Fibroblast of lung (primary cell): ENCODE data around the gene ULK2. TPM values are rescaled to one million over a fixed set of nuclear protein-coding genes. Genes with fewer than 3 reads are reported as not detected.

Experiments used
- DNase-seq, 2 donors: peaks; one replicate each; pipeline versions ENCODE4 v3.0.0 to v3.0.0-alpha.2; 2010; ENCODE audit warnings: low read depth in 2 of 2
- H2AFZ ChIP-seq: 2 replicates; pipeline ENCODE4 v1.5.1; 2012; ENCODE audit warnings: low read length, control low read depth, inconsistent platforms
- H3K27ac ChIP-seq: 2 replicates; pipeline ENCODE4 v1.5.1; 2011; ENCODE audit warnings: low read length, control low read depth; ENCODE audit not compliant: insufficient read depth
- H3K27me3 ChIP-seq: 2 replicates; pipeline ENCODE4 v1.5.1; 2011; ENCODE audit warnings: mild to moderate bottlenecking, low read length; ENCODE audit not compliant: control insufficient read depth, insufficient read depth
- H3K36me3 ChIP-seq: 2 replicates; pipeline ENCODE4 v1.5.1; 2011; ENCODE audit warnings: low read length; ENCODE audit not compliant: control insufficient read depth, insufficient read depth
- H3K4me1 ChIP-seq: 2 replicates; pipeline ENCODE4 v1.5.1; 2011; ENCODE audit warnings: low read length; ENCODE audit not compliant: control insufficient read depth, insufficient read depth; ENCODE audit errors: extremely low read depth
- H3K4me2 ChIP-seq: 2 replicates; pipeline ENCODE4 v1.5.1; 2011; ENCODE audit warnings: low read length, control low read depth; ENCODE audit not compliant: insufficient read depth; ENCODE audit errors: extremely low read depth
- H3K4me3 ChIP-seq, 4 experiments: fragments of 200-600 bp in 1 of 4; sonication (generic) in 1 of 4; replicated peaks in 1 of 4; 2 replicates each; pipeline ENCODE4 v1.5.1; 2011 to 2016; ENCODE audit warnings: low read length in 4 of 4, low read depth in 3 of 4, mild to moderate bottlenecking in 3 of 4, control low read depth in 2 of 4, inconsistent platforms in 1 of 4, mixed read lengths in 1 of 4; ENCODE audit not compliant: insufficient read depth in 1 of 4; ENCODE audit errors: control extremely low read depth in 1 of 4
- H3K79me2 ChIP-seq: 2 replicates; pipeline ENCODE4 v1.5.1; 2012; ENCODE audit warnings: mild to moderate bottlenecking, low read length, inconsistent platforms; ENCODE audit not compliant: control insufficient read depth, insufficient read depth
- H3K9ac ChIP-seq: 2 replicates; pipeline ENCODE4 v1.5.1; 2011; ENCODE audit warnings: mild to moderate bottlenecking, low read length, control low read depth; ENCODE audit not compliant: insufficient read depth
- H3K9me3 ChIP-seq: 2 replicates; pipeline ENCODE4 v1.5.1; 2012; ENCODE audit warnings: low read depth, low read length; ENCODE audit not compliant: control insufficient read depth, insufficient read depth
- H4K20me1 ChIP-seq: 2 replicates; pipeline ENCODE4 v1.5.1; 2011; ENCODE audit warnings: low read length; ENCODE audit not compliant: control insufficient read depth, insufficient read depth; ENCODE audit errors: extremely low read depth
- EZH2 ChIP-seq: IDR thresholded peaks from 2 replicates; pipeline ENCODE4 v1.5.1; 2012; ENCODE audit warnings: low read length, control low read depth, mild to moderate bottlenecking; ENCODE audit errors: missing control alignments
- polyA plus RNA-seq, 2 donors: library from polyadenylated mRNA; depleted of rRNA in 1 of 2; stranded (reverse) in 1 of 2; unstranded in 1 of 2; fragments of >200 nt; gene quantifications; 2 replicates each; pipeline ENCODE4 v1.2.1, GENCODE V29; 2011 to 2012; ENCODE audit warnings: missing spikeins in 1 of 2
- total RNA-seq: library from RNA; depleted of rRNA; stranded (reverse); fragments of >200 nt; gene quantifications from 2 replicates; pipeline ENCODE4 v1.2.1, GENCODE V29; 2014
- TF ChIP-seq, protein P1 (sequence below), 2 donors: IDR thresholded peaks in 1 of 2; conservative IDR thresholded peaks in 1 of 2; 1 replicate in 1 of 2; 2 replicates in 1 of 2; pipeline ENCODE4 v1.5.1; 2011 to 2012; ENCODE audit warnings: low read length in 2 of 2, control low read depth in 1 of 2, inconsistent platforms in 1 of 2, low read depth in 1 of 2, mild to moderate bottlenecking in 1 of 2

The ULK2 gene
- total and polyA plus RNA-seq, 2 donors (not counting 1 experiment from before 2014, with no cell fraction given) = 20.0 to 46.1 TPM

DNA sequence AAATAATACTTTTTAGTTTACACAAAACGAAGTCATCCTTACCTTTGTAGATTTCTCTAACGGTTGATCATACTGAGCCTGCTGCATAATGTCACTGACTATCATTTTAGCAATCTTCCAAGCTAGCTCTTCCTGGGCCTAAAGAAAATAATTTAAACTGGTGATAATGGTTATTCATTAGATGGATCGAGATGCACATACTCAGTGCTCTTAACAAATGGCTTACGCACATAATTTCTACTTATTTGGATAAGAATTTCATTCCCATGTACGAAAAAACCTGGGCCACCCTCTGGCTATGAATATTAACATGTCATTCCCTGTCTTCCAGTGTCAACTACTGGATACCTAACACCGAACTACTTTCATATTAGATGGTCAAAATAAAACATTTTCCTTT lies 41.4 kb upstream of the ULK2 start:
- H3K36me3 ChIP-seq = peaks cover 3% of the 10 kb centered on the region
- no peak overlapping the region for H3K9ac ChIP-seq
- no peaks in the 10 kb centered on the region for H3K9me3 ChIP-seq
- no peaks in the 10 kb centered on the region for H3K79me2 ChIP-seq
- H4K20me1 ChIP-seq = no peaks in the 10 kb centered on the region
- peaks cover 2% of the 10 kb centered on the region for H3K4me1 ChIP-seq
- DNase-seq = no peak
- H3K4me2 ChIP-seq = no peak overlapping the region
- no peak overlapping the region for H2AFZ ChIP-seq
- no peak overlapping the region for H3K27ac ChIP-seq
- H3K27me3 ChIP-seq = no peaks in the 10 kb centered on the region
- TF ChIP-seq, protein P1, sequence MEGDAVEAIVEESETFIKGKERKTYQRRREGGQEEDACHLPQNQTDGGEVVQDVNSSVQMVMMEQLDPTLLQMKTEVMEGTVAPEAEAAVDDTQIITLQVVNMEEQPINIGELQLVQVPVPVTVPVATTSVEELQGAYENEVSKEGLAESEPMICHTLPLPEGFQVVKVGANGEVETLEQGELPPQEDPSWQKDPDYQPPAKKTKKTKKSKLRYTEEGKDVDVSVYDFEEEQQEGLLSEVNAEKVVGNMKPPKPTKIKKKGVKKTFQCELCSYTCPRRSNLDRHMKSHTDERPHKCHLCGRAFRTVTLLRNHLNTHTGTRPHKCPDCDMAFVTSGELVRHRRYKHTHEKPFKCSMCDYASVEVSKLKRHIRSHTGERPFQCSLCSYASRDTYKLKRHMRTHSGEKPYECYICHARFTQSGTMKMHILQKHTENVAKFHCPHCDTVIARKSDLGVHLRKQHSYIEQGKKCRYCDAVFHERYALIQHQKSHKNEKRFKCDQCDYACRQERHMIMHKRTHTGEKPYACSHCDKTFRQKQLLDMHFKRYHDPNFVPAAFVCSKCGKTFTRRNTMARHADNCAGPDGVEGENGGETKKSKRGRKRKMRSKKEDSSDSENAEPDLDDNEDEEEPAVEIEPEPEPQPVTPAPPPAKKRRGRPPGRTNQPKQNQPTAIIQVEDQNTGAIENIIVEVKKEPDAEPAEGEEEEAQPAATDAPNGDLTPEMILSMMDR (conservative IDR thresholded peaks at IDR 0.05 in 1 of 2, IDR thresholded peaks at IDR 0.05 in 1 of 2; ENCODE audit: low read depth in 1 of 2, low read length in 2 of 2) = no peak
- TF ChIP-seq EZH2 = no peak
- no peak overlapping the region for H3K4me3 ChIP-seq

DNA sequence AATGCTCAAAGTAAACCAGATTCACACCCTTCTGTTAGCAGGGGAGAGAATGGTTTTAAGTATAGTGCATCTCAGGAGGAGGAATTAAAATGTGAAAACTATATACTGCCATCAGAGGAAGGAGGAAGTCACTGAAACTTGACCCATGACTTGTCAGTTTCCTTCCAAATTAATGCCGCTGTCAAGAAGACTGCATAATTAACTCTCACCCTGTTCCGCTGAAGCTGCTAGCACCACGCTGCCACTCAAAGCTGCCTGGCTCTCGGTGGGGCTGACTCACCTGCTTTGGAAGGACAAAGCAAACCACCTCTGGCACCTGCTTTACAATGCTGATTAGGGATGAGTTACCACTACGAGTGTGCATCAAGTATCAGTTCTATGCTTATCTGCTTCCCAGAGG lies 37.8 kb upstream of the ULK2 start:
- no peak for TF ChIP-seq EZH2
- TF ChIP-seq, protein P1 (conservative IDR thresholded peaks at IDR 0.05 in 1 of 2, IDR thresholded peaks at IDR 0.05 in 1 of 2; ENCODE audit: low read depth in 1 of 2, low read length in 2 of 2) = no peak
- Histone ChIP-seq H3K4me3 (no peak overlapping the region), H3K79me2 (no peaks in the 10 kb centered on the region), H3K36me3 (peaks cover 3% of the 10 kb centered on the region), H3K27ac (no peak overlapping the region), H4K20me1 (no peaks in the 10 kb centered on the region), H3K27me3 (no peaks in the 10 kb centered on the region), H3K4me1 (peaks cover 13% of the 10 kb centered on the region), H3K4me2 (no peak overlapping the region), H2AFZ (no peak overlapping the region), H3K9me3 (no peaks in the 10 kb centered on the region), H3K9ac (no peak overlapping the region)
- no peak for DNase-seq

DNA sequence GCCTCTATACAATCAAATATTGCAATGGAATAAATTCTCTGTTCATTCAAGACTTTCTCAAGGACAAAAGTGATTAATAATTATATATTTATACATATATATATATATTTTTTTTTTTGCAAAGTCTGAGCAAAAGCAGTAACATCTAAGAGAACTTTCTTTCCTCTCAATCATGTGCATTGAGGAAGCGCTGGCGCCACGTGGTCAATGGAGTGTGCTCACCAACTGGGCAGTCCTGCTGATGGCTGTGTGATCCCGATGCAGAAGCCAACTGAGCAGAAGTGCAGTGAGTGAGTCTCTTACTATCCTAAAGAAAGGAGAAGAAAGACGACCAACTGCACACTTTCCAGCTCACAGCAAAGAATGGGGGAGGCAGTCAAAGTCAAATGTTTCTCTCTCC lies 37.2 kb upstream of the ULK2 start:
- no peak for TF ChIP-seq EZH2
- TF ChIP-seq, protein P1 (conservative IDR thresholded peaks at IDR 0.05 in 1 of 2, IDR thresholded peaks at IDR 0.05 in 1 of 2; ENCODE audit: low read depth in 1 of 2, low read length in 2 of 2) = no peak
- Histone ChIP-seq H3K4me1 (peaks cover 13% of the 10 kb centered on the region), H4K20me1 (no peaks in the 10 kb centered on the region), H3K4me2 (no peak overlapping the region), H3K36me3 (peaks cover 4% of the 10 kb centered on the region), H3K27ac (no peak overlapping the region), H3K27me3 (no peaks in the 10 kb centered on the region), H3K9ac (no peak overlapping the region), H3K9me3 (no peaks in the 10 kb centered on the region), H3K79me2 (no peaks in the 10 kb centered on the region), H2AFZ (no peak overlapping the region), H3K4me3 (no peak overlapping the region)
- DNase-seq = no peak
